Heart left ventricle (tissue), 16 donors: Measurements from ENCODE around the gene MPO. TPM values are rescaled to one million over a fixed set of nuclear protein-coding genes. Genes with fewer than 3 reads are reported as not detected.
A peak's percentile ranks its signal among the peaks of the same experiment; 100 is the strongest.

Experiments
- ATAC-seq, 4 donors: fragments of 200-7000 bp; cut with Tn5 transposase; one replicate each; pipeline ENCODE4 v1.9.1; 2020 to 2022; ENCODE audit warnings: moderate library complexity in 4 of 4, mild to moderate bottlenecking in 3 of 4, moderate number of reproducible peaks in 1 of 4
- DNase-seq, 5 donors: peaks; one replicate each; pipeline ENCODE4 v3.0.0-alpha.2; 2020
- H3K27ac ChIP-seq, 12 donors: fragments of 200-600 bp; sonication (generic) in 4 of 12; one replicate each; pipeline versions ENCODE4 v1.5.0 to v1.8.0; 2016 to 2022; ENCODE audit warnings: mild to moderate bottlenecking in 2 of 12
- H3K27me3 ChIP-seq, 9 donors: fragments of 200-600 bp; sonication (generic) in 2 of 9; one replicate each; pipeline versions ENCODE4 v1.5.1 to v1.8.0; 2016 to 2022; ENCODE audit warnings: mild to moderate bottlenecking in 3 of 9
- H3K36me3 ChIP-seq, 9 donors: fragments of 200-600 bp; sonication (generic) in 2 of 9; one replicate each; pipeline versions ENCODE4 v1.5.0 to v1.8.0; 2018 to 2022; ENCODE audit warnings: mild to moderate bottlenecking in 2 of 9
- H3K4me1 ChIP-seq, 12 donors: fragments of 200-600 bp; sonication (generic) in 4 of 12; one replicate each; pipeline versions ENCODE4 v1.5.0 to v1.8.0; 2016 to 2022; ENCODE audit warnings: mild to moderate bottlenecking in 3 of 12
- H3K4me3 ChIP-seq, 12 donors: fragments of 200-600 bp; sonication (generic) in 4 of 12; one replicate each; pipeline versions ENCODE4 v1.5.0 to v1.8.0; 2017 to 2022; ENCODE audit warnings: mild to moderate bottlenecking in 9 of 12, moderate library complexity in 4 of 12
- H3K9me3 ChIP-seq, 12 donors: fragments of 200-600 bp; sonication (generic) in 4 of 12; one replicate each; pipeline versions ENCODE4 v1.5.0 to v1.8.0; 2016 to 2022; ENCODE audit warnings: mild to moderate bottlenecking in 1 of 12
- POLR2A ChIP-seq, 2 donors: fragments of 450-650 bp; IDR thresholded peaks; one replicate each; pipeline ENCODE4 v1.6.1; 2017; ENCODE audit warnings: antibody characterized with exemption in 2 of 2, mild to moderate bottlenecking in 2 of 2, moderate library complexity in 2 of 2
- WGBS, 4 donors: extraction: QIAGEN DNeasy Blood & Tissue Kit in 2 of 4; methylation state at CpG; one replicate each; pipeline versions ENCODE4 v1.1.5 to v1.1.7; 2013 to 2018; 5-methylcytosine and 5-hydroxymethylcytosine counted together
- intact Hi-C, 10 donors: fragments of 100-400 bp; cut with DNase I; formaldehyde crosslinking; loops; one replicate each; pipeline versions ENCODE4 v1.11.1 to v1.14.2; 2022
- polyA plus RNA-seq, 2 donors: library from polyadenylated mRNA; stranded (reverse); fragments of 200-250 nt; gene quantifications; one replicate each; pipeline ENCODE4 v1.2.3, GENCODE V29; 2013
- total RNA-seq, 9 donors: library from RNA; depleted of rRNA in 2 of 9; stranded (reverse); fragments of >200 nt in 2 of 9; fragmentation: NEBNext Ultra II Directional in 3 of 9; extraction: Animal tissue kit (Norgen Biotek cat#: 25700) in 3 of 9; gene quantifications; one replicate each; pipeline versions ENCODE4 v1.1.0 to v1.2.4, GENCODE V29; 2016 to 2023
- TF ChIP-seq, protein P1 (sequence below), 12 donors: fragments of 200-600 bp; sonication (generic) in 4 of 12; IDR thresholded peaks; one replicate each; pipeline versions ENCODE4 v1.5.0 to v1.8.0; 2018 to 2022; ENCODE audit warnings: antibody characterized with exemption in 12 of 12, mild to moderate bottlenecking in 5 of 12
- donor health status: ischemic (EF 13 %, LVEDD 7.1; RV severe dilation, severe dysfunction).
- donor health status: healthy with polysubstance abuse.
- donor health status: DM: no; HTN: yes; CAD: no.
- donor health status: DM: no; HTN: no; CAD: no.
- donor health status: ischemic (EF 25% LVEDD 6.9; RV normal size, moderate dysfunction).
- donor health status: ischemic (EF 25% LVEDD 5.7; RV mildly dilated, moderate dysfunction).
- donor health status: healthy.
- donor health status: DM: yes; HTN: yes; CAD: no.
- donor health status: ischemic (EF 35%, LVEDD 5.7; RV mildly dilated, moderate dysfunction).
- donor health status: nonischemic (EF 11% LVEDD 7.7; RV severe dilation, severe dysfunction).
- donor health status: DM: yes; HTN: yes; CAD: no.
- donor health status: PGD.
- donor health status: ischemic (EF 29% LVEDD 5.4; RV normal size, mild dysfunction).
- donor health status: nonischemic (EF 23%, LVEDD 6.1; RV moderate dilation, normal function).

Gene MPO
- total and polyA plus RNA-seq, 11 donors = 0.11 to 2.8 (median 0.31) TPM; not detected in 4

DNA sequence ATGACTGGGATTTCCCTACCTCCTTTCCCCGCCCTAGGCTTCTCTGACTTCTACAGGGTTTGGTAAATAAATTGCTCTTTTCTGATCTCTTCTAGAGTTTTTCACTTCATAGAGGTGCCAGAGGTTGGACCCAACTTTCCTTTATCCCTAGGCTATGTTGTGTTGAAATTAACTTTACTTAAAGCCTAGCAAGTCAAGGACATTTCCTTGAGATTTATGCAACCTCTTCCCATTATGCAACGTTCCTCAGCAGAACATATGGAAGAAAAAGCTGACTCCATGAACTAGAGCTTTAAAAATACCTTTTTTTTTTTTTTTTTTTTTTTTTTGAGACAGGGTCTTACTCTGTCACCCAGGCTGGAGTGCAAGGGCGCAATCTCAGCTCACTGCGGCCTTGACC, 15.5 kb downstream of the MPO start:
- no peaks in the 10 kb centered on the region for H3K9me3 ChIP-seq
- H3K27ac ChIP-seq = no peak overlapping the region
- no peaks in the 10 kb centered on the region for H3K4me1 ChIP-seq
- WGBS, 4 donors = 79 to 80% (median 79%) methylated on average over 4 of the region's 4 CpGs
- H3K4me3 ChIP-seq = no peak overlapping the region
- no peaks in the 10 kb centered on the region for H3K36me3 ChIP-seq
- intact Hi-C loops = no loop called here
- TF ChIP-seq, protein P1, sequence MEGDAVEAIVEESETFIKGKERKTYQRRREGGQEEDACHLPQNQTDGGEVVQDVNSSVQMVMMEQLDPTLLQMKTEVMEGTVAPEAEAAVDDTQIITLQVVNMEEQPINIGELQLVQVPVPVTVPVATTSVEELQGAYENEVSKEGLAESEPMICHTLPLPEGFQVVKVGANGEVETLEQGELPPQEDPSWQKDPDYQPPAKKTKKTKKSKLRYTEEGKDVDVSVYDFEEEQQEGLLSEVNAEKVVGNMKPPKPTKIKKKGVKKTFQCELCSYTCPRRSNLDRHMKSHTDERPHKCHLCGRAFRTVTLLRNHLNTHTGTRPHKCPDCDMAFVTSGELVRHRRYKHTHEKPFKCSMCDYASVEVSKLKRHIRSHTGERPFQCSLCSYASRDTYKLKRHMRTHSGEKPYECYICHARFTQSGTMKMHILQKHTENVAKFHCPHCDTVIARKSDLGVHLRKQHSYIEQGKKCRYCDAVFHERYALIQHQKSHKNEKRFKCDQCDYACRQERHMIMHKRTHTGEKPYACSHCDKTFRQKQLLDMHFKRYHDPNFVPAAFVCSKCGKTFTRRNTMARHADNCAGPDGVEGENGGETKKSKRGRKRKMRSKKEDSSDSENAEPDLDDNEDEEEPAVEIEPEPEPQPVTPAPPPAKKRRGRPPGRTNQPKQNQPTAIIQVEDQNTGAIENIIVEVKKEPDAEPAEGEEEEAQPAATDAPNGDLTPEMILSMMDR (IDR thresholded peaks at IDR 0.05) = no peak
- TF ChIP-seq POLR2A (IDR thresholded peaks at IDR 0.05) = no peak
- no peak for ATAC-seq
- H3K27me3 ChIP-seq = peaks cover 0 to 76% (median 19%) of the 10 kb centered on the region in 9 donors
- DNase-seq = no peak

DNA sequence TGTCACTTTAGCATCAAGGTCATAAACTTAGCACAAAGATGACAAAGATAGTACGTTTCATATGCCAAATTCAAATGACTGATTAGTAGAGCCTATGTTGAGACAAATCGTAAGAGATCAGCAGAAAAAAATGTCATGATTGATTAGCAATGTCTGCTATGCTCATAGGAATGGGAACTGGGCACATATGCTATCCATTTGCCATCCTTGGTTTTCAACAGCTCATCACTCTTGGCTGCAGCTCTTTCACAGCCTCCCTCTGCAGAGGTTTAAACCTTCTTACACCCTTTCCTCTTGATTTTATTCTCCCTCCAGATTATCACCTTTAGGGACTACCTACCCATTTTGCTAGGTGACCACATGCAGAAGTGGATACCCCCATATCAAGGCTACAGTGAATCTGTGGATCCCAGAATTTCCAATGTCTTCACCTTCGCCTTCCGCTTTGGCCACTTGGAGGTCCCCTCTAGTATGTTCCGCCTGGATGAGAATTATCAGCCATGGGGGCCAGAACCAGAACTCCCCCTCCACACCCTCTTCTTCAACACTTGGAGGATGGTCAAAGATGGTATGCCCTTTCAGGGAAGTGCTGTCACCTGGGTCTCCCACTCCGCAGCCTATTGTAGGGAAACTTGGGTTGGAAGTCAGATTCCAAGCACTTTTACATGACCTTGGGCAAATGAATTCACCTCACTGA, 16.2 kb downstream of the MPO start:
- WGBS, 4 donors = 76 to 81% (median 80%) methylated on average over 6 of the region's 6 CpGs
- Histone ChIP-seq H3K27me3 (peaks cover 0 to 83% (median 19%) of the 10 kb centered on the region in 9 donors), H3K36me3 (no peaks in the 10 kb centered on the region), H3K4me3 (no peak overlapping the region), H3K9me3 (no peaks in the 10 kb centered on the region), H3K27ac (no peak overlapping the region), H3K4me1 (no peaks in the 10 kb centered on the region)
- TF ChIP-seq, protein P1 (IDR thresholded peaks at IDR 0.05) = no peak
- no peak for TF ChIP-seq POLR2A (IDR thresholded peaks at IDR 0.05)
- ATAC-seq (no peak), DNase-seq (no peak)
- intact Hi-C loops = no loop called here

DNA sequence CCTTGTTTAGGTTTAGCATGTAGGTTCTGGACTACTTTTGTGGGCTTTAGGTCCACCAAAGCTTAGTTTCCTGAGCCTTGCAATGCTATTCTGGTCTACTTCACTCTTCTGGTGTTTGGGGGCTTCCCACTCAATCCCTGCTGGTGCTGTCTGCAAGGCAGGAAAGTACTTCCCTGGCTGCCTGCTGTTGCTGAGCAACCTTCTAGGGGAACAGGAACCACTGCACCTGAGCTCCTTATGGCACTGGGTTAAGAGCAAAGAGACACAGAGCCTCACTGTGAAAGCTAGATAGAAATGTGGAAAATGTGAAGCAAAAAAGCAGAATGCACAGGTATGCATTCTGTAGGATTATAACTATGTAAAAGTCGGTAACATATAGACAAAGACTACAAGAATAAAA, 17.0 kb downstream of the MPO start:
- intact Hi-C loops = no loop called here
- WGBS, 4 donors = 75 to 83% (median 77%) methylated on average over 1 of the region's 1 CpG

DNA sequence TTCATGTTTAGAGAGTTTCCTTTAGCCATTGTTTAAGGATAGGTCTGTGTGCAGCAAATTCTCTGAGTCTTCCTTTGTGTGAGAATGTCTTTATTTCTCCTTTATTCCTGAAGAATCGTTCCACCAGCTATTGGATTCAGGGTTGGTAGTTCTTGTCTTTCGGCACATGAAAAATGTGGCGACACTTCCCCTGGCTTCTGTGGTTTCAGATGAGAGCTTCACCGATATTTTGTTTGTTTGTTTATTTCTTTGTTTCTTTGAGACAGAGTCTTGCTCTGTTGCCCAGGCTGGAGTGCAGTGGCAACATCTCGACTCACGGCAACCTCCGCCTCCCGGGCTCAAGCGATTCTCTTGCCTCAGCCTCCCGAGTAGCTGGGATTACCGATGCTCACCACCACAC, 18.6 kb downstream of the MPO start:
- 87 to 90% (median 89%) methylated on average over 11 of the region's 11 CpGs for WGBS, 4 donors
- H3K27me3 ChIP-seq = peaks cover 0 to 83% (median 17%) of the 10 kb centered on the region in 9 donors
- H3K4me3 ChIP-seq = no peak overlapping the region
- no peak overlapping the region for H3K27ac ChIP-seq
- peak in 1 of 5 donors; percentile 5 for DNase-seq
- intact Hi-C loops = no loop called here
- no peaks in the 10 kb centered on the region for H3K4me1 ChIP-seq
- no peak for ATAC-seq
- no peaks in the 10 kb centered on the region for H3K9me3 ChIP-seq
- TF ChIP-seq, protein P1 (IDR thresholded peaks at IDR 0.05) = no peak
- TF ChIP-seq POLR2A (IDR thresholded peaks at IDR 0.05) = no peak
- no peaks in the 10 kb centered on the region for H3K36me3 ChIP-seq

More for the DNA sequence above, 17.0 kb downstream of the MPO start:
- TF ChIP-seq, protein P1 (IDR thresholded peaks at IDR 0.05) = no peak
- no peak for TF ChIP-seq POLR2A (IDR thresholded peaks at IDR 0.05)
- H3K4me3 ChIP-seq = no peak overlapping the region
- ATAC-seq (no peak), DNase-seq (no peak)
- no peaks in the 10 kb centered on the region for H3K9me3 ChIP-seq
- H3K4me1 ChIP-seq = no peaks in the 10 kb centered on the region
- H3K27me3 ChIP-seq = peaks cover 0 to 84% (median 17%) of the 10 kb centered on the region in 9 donors
- H3K27ac ChIP-seq = no peak overlapping the region
- H3K36me3 ChIP-seq = no peaks in the 10 kb centered on the region
